ENCODE results near the gene PTPRH. TPM values are rescaled to one million over a fixed set of nuclear protein-coding genes. Genes with fewer than 3 reads are reported as not detected.

Gene PTPRH
- total and polyA plus RNA-seq, 8 donors: 0.10 to 0.63 (median 0.23) TPM

DNA sequence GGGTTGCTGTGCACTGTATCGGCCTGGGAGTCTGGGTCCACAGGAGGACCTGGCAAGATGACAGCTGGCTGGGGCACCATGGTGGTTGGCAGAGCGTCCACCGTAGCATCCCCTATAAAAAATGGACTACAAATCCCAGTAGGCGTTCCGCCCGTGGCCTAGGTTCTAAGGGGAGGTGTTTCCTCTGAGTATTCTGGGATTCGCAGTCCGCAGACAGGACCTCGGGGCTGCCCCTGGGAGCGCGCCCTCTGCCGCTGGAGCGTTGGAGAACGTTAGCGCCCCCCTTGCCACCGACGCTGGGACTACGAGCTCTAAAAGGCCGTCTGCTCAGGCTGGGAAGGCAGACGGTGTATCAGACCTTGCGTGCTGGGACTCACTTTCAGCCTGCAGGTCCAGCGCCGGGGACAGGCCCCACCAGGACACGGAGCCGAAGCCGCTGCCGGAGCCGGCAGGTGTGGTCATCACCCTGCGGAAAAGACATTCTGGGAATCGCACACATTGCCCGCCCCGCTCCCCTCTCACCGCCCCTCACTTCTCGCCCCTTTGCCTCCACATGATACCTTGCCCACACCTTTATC, 43.3 kb downstream of the PTPRH start:
- peaks cover 42 to 100% of the 10 kb centered on the region in 2 donors for H3K27me3 ChIP-seq
- no peak overlapping the region for H3K27ac ChIP-seq
- H3K4me1 ChIP-seq: peaks cover 0 to 6% of the 10 kb centered on the region in 2 donors
- no peaks in the 10 kb centered on the region for H3K36me3 ChIP-seq
- DNase-seq (peak in 2 of 4 donors; percentile 66 to 76), ATAC-seq (peak; percentile 76)
- TF ChIP-seq, protein P1, sequence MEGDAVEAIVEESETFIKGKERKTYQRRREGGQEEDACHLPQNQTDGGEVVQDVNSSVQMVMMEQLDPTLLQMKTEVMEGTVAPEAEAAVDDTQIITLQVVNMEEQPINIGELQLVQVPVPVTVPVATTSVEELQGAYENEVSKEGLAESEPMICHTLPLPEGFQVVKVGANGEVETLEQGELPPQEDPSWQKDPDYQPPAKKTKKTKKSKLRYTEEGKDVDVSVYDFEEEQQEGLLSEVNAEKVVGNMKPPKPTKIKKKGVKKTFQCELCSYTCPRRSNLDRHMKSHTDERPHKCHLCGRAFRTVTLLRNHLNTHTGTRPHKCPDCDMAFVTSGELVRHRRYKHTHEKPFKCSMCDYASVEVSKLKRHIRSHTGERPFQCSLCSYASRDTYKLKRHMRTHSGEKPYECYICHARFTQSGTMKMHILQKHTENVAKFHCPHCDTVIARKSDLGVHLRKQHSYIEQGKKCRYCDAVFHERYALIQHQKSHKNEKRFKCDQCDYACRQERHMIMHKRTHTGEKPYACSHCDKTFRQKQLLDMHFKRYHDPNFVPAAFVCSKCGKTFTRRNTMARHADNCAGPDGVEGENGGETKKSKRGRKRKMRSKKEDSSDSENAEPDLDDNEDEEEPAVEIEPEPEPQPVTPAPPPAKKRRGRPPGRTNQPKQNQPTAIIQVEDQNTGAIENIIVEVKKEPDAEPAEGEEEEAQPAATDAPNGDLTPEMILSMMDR (IDR thresholded peaks at IDR 0.05): no peak
- no peaks in the 10 kb centered on the region for H3K9me3 ChIP-seq
- intact Hi-C loops (cut with DNase I): no loop called here
- H3K4me3 ChIP-seq: peak overlapping the region; percentile 19 to 35

DNA sequence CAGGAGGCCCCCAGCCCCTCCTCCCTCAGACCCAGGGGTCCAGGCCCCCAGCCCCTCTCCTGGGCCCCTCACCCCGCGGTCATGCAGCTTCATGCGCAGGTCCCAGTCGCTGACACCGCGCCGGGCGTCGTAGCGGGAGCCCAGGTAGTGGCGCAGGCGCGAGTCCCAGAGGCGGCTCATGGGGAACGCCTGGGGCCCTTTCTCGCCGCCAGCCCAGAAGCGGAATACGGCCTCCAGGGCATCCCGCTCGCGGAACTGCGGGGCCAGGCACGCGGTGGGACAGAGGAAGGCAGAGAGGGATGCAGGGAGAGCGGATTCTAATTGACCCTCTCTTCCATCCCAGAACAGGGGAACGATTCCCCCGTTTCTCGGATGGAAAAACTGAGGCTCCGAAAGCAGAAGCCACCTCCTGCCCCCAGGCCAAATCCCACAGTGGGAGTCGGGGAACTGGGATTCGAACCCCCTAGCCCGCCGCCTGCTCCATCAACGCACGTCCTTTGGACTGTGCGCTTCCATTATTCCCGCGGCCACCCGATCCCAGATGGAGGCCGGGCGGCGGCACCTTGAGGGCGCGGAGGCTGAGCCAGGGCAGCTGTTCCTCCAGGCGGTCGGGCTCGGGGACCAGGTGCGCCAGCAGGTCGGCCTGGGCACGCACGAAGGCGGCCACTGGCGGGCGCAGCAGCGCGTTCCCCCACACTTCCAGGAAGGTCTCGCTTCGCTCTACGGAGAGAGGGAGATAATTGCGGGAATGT, 47.6 kb downstream of the PTPRH start:
- no peak overlapping the region for H3K4me3 ChIP-seq
- ATAC-seq (no peak), DNase-seq (peak in 1 of 4 donors; percentile 78)
- TF ChIP-seq, protein P1 (IDR thresholded peaks at IDR 0.05): no peak
- H3K36me3 ChIP-seq: no peaks in the 10 kb centered on the region
- peaks cover 50 to 100% of the 10 kb centered on the region in 2 donors for H3K27me3 ChIP-seq
- no peaks in the 10 kb centered on the region for H3K9me3 ChIP-seq
- H3K27ac ChIP-seq: no peak overlapping the region
- intact Hi-C loops (cut with DNase I): no loop called here
- H3K4me1 ChIP-seq: peaks cover 0 to 5% of the 10 kb centered on the region in 2 donors

DNA sequence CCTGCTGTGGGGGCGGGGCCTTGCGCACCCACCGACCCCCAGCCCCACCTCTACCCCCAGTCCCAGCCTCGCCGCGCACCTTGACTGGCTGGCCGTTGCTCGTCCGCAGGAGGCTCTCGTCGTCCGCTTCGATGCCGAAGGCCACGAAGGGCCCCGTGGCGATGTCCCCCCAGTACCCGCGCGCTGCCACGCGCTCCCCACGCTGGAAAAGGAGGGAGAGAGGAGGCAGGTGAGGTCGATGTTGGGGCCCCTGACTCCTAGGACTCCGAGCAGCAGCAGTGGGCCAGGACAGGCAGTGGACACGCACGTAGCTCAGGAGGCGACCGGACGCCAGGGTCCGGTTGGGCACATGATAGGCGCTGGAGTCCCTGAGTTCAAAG, 48.3 kb downstream of the PTPRH start:
- Histone ChIP-seq H3K36me3 (no peaks in the 10 kb centered on the region), H3K9me3 (no peaks in the 10 kb centered on the region), H3K27me3 (peaks cover 55 to 100% of the 10 kb centered on the region in 2 donors), H3K4me1 (peaks cover 0 to 8% of the 10 kb centered on the region in 2 donors), H3K27ac (no peak overlapping the region), H3K4me3 (no peak overlapping the region)
- DNase-seq (peak in 1 of 4 donors; percentile 70), ATAC-seq (no peak)
- intact Hi-C loops (cut with DNase I): no loop called here
- TF ChIP-seq, protein P1 (IDR thresholded peaks at IDR 0.05): no peak

DNA sequence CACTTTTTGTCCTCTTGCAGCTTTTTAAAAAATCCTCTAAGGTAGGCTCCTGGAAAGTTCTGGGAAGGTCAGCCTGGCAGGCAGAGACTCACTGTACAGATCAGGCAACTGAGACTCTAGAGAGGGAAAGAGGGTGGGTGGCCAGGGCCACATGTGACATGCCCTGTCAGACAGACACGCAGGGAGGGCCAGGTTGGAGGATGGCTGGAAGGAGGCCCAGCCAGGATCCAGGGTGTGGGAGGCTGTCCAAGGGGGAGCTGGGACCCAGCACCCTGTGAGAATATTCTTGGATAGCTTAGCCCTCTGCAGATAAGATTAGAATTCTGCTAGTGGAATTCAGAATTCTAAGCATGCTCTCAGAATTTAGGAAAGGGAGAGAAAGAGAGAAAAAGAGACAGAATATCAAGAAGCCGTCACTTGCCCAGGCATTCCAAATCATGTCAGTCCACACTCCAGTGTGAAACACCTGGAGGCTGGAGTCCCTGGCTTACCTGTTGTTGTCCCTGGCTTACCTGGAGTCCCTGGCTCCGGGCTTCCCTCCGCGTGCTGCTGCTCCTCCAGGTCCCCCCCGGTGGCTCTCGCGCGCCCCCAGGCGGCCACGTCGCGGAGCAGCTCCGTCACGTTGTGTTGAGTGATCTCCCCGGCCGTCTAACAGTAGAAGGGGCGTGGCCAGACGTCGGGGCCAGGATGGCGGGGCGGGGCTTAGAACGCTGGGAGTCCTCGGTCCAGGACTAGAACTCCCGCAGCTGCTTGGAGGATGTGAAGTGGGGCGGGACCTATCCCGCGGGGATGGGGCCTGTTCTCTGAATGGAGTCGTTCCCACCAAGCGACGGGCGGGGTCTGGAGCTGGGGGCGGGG, 48.9 kb downstream of the PTPRH start:
- DNase-seq (peak; percentile 25 to 96 (median 81)), ATAC-seq (peak; percentile 98)
- Histone ChIP-seq H3K27ac (no peak overlapping the region), H3K9me3 (no peaks in the 10 kb centered on the region), H3K4me1 (peaks cover 0 to 9% of the 10 kb centered on the region in 2 donors), H3K4me3 (no peak overlapping the region), H3K36me3 (no peaks in the 10 kb centered on the region), H3K27me3 (peaks cover 50 to 97% of the 10 kb centered on the region in 2 donors)
- intact Hi-C loops (cut with DNase I): no loop called here
- TF ChIP-seq, protein P1 (IDR thresholded peaks at IDR 0.05): peak; percentile 70 to 78
